Spinal cord (tissue), 10 donors: ENCODE results near the gene ID1. TPM values are rescaled to one million over a fixed set of nuclear protein-coding genes. Genes with fewer than 3 reads are reported as not detected.
"Not testable (repeated sequence)": the region's sequence is repeated elsewhere in the genome, so short reads cannot be mapped to it uniquely, and the experiment has no call there.

Experiments
- DNase-seq, 6 donors: peaks; one replicate each; pipeline versions ENCODE4 v3.0.0 to v3.0.0-alpha.2; 2013 to 2015; ENCODE audit warnings: low spot score in 6 of 6, low read depth in 4 of 6
- H3K27ac ChIP-seq: one replicate; pipeline ENCODE4 v1.5.1; 2013; ENCODE audit warnings: low read depth, low read length, control low read depth
- H3K27me3 ChIP-seq: one replicate; pipeline ENCODE4 v1.6.1; 2013; ENCODE audit warnings: low read length; ENCODE audit not compliant: control insufficient read depth, insufficient read depth
- H3K36me3 ChIP-seq: one replicate; pipeline ENCODE4 v1.6.1; 2013; ENCODE audit warnings: low read length; ENCODE audit not compliant: control insufficient read depth, insufficient read depth
- H3K4me1 ChIP-seq: one replicate; pipeline ENCODE4 v1.6.1; 2013; ENCODE audit warnings: low read length; ENCODE audit not compliant: control insufficient read depth, insufficient read depth
- H3K4me3 ChIP-seq: one replicate; pipeline ENCODE4 v1.5.1; 2013; ENCODE audit warnings: low read depth, low read length, control low read depth
- H3K9me3 ChIP-seq: one replicate; pipeline ENCODE4 v1.6.1; 2013; ENCODE audit warnings: low read length; ENCODE audit not compliant: control insufficient read depth, insufficient read depth
- WGBS: methylation state at CpG from one replicate; pipeline ENCODE4 v1.1.5; 2013; ENCODE audit warnings: missing lambda C conversion rate; ENCODE audit not compliant: insufficient coverage; 5-methylcytosine and 5-hydroxymethylcytosine counted together
- polyA plus RNA-seq, 2 donors: library from polyadenylated mRNA; unstranded; fragments of 120-200 nt; gene quantifications; one replicate each; pipeline ENCODE4 v1.2.1, GENCODE V29; 2013; ENCODE audit not compliant: insufficient read length in 2 of 2
- total RNA-seq, 2 donors: library from RNA; depleted of rRNA in 1 of 2; stranded (reverse); fragments of 120-200 nt in 1 of 2; fragments of >200 nt in 1 of 2; gene quantifications; one replicate each; pipeline versions ENCODE4 v1.2.3 to v1.2.4, GENCODE V29; 2013 to 2014
- donor health status: healthy.

The ID1 gene
- total and polyA plus RNA-seq, 4 donors, result 88.2 to 308 (median 153) TPM

DNA sequence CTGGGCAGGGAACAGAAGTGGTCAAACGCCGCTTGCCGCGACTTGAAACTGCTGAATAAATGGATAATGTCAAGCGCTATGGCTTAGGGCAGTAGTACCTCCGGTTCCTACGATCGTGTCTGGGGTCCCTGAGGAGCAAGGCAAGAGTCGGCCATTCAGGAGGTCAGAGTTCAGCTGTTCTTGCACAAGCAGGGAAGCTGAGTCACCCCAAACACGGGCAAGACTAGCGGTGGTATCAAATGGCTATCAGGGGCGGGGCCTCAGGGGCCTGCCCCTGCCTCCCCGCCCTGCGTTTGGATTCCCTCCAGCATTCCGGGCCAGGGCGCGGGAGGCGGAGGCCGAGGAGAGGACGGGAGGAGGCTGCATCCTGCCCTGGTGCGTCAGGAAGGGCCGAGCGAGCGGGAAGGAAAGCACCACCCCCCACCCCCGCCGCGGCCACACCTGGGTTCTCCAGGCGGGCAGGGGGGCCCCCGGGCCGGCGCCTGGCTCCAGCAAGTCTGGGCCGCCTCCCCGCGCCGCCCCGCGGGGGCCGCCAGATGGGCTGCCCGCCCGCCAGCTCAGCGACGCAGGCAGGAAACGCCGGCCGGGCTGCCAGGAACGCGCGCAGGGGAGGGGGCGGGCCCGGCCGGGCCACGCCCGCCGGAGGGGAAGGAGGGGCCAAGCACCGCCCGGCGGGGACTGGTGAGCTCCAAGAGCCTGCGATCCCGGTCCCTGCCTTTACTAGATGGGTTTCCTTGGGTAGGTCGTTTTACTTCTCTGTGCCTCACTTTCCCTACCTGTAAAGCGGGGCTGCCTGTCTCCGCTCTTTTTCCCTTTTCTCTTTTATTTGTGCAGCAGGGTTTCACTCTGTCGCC lies 32.2 kb upstream of the ID1 start:
- no peaks in the 10 kb centered on the region for H3K9me3 ChIP-seq
- WGBS, result under 1% methylated on average over 60 of the region's 63 CpGs
- peak overlapping the region; percentile 92 for H3K27ac ChIP-seq
- peak overlapping the region; percentile 62 for H3K4me3 ChIP-seq
- H3K27me3 ChIP-seq, result no peaks in the 10 kb centered on the region
- DNase-seq, result peak; percentile 69 to 96 (median 76)
- peaks cover 44% of the 10 kb centered on the region for H3K4me1 ChIP-seq
- peaks cover 28% of the 10 kb centered on the region for H3K36me3 ChIP-seq

GRCh38 chr20:31573555-31574321 lies 31.4 kb upstream of the ID1 start:
- peaks cover 20% of the 10 kb centered on the region for H3K36me3 ChIP-seq
- peak overlapping the region; percentile 85 for H3K27ac ChIP-seq
- H3K4me1 ChIP-seq, result peaks cover 41% of the 10 kb centered on the region
- DNase-seq, result no peak
- no peaks in the 10 kb centered on the region for H3K27me3 ChIP-seq
- H3K4me3 ChIP-seq, result peak overlapping the region; percentile 50
- 51% methylated on average over 11 of the region's 19 CpGs for WGBS
- no peaks in the 10 kb centered on the region for H3K9me3 ChIP-seq

DNA sequence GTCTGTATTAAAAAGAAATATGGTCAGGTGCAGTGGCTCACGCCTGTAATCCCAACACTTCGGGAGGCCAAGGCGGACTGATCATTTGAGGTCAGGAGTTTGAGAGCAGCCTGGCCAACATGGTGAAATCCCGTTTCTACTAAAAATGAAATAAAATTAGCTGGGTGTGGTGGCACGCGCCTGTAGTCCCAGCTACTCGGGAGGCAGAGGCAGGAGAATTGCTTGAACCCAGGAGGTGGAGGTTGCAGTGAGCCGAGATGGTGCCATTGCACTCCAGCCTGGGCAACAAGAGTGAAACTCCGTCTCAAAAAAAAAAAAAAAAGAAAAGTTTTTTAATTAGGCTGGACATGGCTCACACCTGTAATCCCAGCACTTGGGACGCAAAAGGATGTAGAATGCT lies 30.1 kb upstream of the ID1 start:
- H3K9me3 ChIP-seq, H3K4me3 ChIP-seq, H3K27ac ChIP-seq, H3K27me3 ChIP-seq, DNase-seq, H3K36me3 ChIP-seq: not testable (repeated sequence)
- 96% methylated on average over 10 of the region's 10 CpGs for WGBS
- peaks cover 29% of the 10 kb centered on the region for H3K4me1 ChIP-seq

- Histone ChIP-seq H3K9me3 (no peaks in the 10 kb centered on the region), H3K4me1 (peaks cover 20% of the 10 kb centered on the region), H3K27me3 (no peaks in the 10 kb centered on the region), H3K36me3 (no peaks in the 10 kb centered on the region), H3K27ac (no peak overlapping the region), H3K4me3 (no peak overlapping the region)
- DNase-seq, result no peak
- 100% methylated on average over 1 of the region's 2 CpGs for WGBS
These were observed 28.3 kb upstream of the ID1 start for GRCh38 chr20:31576751-31577150.

- H3K27me3 ChIP-seq, result no peaks in the 10 kb centered on the region
- no peaks in the 10 kb centered on the region for H3K36me3 ChIP-seq
- DNase-seq, result no peak
- no peak overlapping the region for H3K4me3 ChIP-seq
- no peak overlapping the region for H3K27ac ChIP-seq
- 90% methylated on average over 7 of the region's 9 CpGs for WGBS
- H3K4me1 ChIP-seq, result peaks cover 19% of the 10 kb centered on the region
- no peaks in the 10 kb centered on the region for H3K9me3 ChIP-seq
These were observed 27.9 kb upstream of the ID1 start for GRCh38 chr20:31577194-31577593.

DNA sequence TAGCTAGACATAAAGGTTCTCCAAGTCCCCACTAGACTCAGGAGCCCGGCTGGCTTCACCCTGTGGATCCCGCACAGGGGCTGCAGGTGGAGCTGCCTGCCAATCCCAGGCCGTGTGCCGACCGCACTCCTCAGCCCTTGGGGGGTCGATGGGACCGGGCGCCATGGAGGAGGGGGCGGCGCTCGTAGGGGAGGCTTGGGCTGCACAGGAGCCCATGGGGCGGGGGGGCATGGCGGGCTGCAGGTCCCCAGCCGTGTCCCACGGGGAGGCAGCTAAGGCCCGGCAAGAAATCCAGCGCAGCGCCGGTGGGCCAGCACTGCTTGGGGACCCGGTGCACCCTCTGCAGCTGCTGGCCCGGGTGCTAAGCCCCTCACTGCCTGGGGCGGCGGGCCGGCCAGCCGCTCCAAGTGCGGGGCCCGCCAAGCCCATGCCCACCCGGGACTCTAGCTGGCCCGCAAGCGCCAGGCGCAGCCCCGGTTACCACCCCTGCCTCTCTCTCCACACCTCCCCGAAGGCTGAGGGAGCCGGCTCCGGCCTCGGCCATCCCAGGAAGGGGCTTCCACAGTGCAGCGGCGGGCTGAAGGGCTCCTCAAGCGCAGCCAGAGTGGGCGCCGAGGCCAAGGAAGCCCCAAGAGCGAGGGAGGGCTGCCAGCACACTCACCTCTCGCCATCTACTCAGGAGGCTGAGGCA lies 26.5 kb upstream of the ID1 start:
- DNase-seq, result no peak
- Histone ChIP-seq H3K27me3 (no peaks in the 10 kb centered on the region), H3K4me3 (no peak overlapping the region), H3K36me3 (no peaks in the 10 kb centered on the region), H3K27ac (no peak overlapping the region), H3K4me1 (peaks cover 7% of the 10 kb centered on the region), H3K9me3 (no peaks in the 10 kb centered on the region)
- WGBS, result 92% methylated on average over 42 of the region's 43 CpGs

DNA sequence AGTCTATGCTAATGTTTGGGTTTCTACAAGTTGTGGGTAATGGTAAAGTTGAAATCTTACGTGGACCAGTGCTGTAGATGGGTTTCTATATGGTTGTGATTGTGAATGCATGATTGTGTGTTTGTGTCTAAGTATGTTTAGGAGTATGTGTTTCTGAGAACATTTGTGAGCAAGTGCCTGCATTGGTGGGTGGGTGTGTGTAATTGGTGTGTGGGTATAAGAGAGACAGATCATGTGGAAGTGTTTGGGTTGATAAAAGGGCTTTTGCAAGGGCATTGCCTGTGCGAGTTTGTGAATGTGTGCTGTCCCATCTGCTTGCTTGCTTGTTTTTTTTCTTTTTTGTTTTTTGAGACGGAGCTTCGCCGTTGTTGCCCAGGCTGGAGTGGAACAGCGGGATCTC lies 25.8 kb upstream of the ID1 start:
- DNase-seq, result no peak
- H3K4me1 ChIP-seq, result peaks cover 5% of the 10 kb centered on the region
- WGBS, result 69% methylated on average over 4 of the region's 6 CpGs
- H3K36me3 ChIP-seq, result no peaks in the 10 kb centered on the region
- no peaks in the 10 kb centered on the region for H3K9me3 ChIP-seq
- no peak overlapping the region for H3K27ac ChIP-seq
- H3K4me3 ChIP-seq, result no peak overlapping the region
- H3K27me3 ChIP-seq, result no peaks in the 10 kb centered on the region

DNA sequence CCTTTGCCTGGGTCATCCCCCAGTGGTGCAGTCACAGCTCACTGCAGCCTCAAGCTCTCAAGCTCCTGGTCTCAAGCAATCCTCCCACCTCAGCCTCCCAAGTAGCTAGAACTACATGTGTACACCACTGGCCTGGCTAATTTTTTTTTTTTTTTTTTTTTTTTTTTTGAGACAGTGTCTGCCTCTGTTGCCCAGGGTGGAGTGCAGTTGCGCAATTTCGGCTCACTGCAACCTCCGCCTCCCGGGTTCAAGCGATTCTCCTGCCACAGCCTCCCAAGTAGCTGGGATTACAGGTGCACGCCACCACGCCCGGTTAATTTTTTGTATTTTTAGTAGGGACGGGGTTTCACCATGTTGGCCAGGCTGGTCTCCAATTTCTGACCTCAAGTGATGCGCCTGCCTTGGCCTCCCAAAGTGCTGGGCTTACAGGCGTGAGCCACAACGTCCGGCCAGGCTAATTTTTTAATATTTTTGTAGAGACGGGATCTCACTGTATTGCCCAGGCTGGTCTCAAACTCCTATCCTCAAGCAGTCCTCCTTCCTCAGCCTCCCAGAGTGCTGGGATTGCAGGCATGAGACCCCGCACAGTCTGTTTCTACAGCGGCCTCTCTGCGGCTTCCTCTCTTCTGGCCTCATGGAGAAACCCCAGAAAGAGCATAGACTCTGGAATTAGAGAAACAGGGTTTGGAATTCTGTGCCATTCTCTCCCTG lies 25.0 kb upstream of the ID1 start:
- not testable (repeated sequence) for H3K27ac ChIP-seq, H3K27me3 ChIP-seq, DNase-seq, H3K36me3 ChIP-seq, H3K4me1 ChIP-seq, H3K4me3 ChIP-seq, H3K9me3 ChIP-seq
- WGBS, result 93% methylated on average over 16 of the region's 17 CpGs

- WGBS, result 33% methylated on average over 6 of the region's 7 CpGs
- H3K9me3 ChIP-seq, result no peaks in the 10 kb centered on the region
- H3K4me1 ChIP-seq, result peaks cover 5% of the 10 kb centered on the region
- H3K36me3 ChIP-seq, result no peaks in the 10 kb centered on the region
- DNase-seq, result peak in 1 of 6 donors; percentile 50
- H3K4me3 ChIP-seq, result no peak overlapping the region
- H3K27me3 ChIP-seq, result no peaks in the 10 kb centered on the region
- no peak overlapping the region for H3K27ac ChIP-seq
These were observed 24.4 kb upstream of the ID1 start for GRCh38 chr20:31580706-31581105.
